Stimulated activated CD8-positive, alpha-beta memory T cell treated with anti-CD3 and anti-CD28 coated beads, Interleukin-15, amount 100 ng/mL, for 48 hours (primary cell): ENCODE measurements around the gene PDLIM1.

ENCODE experiments used
- DNase-seq, 2 donors: peaks; one replicate each; pipeline ENCODE4 v3.0.0-alpha.2; 2020; ENCODE audit warnings: low read depth in 2 of 2

The PDLIM1 gene

GRCh38 chr10:95290461-95291364 lies at the start of gene PDLIM1:
TSS of gene PDLIM1 (minus strand) at chr10:95291003. CDS start at chr10:95290915, 88 bp downstream.
- no peak for DNase-seq

- no peak for DNase-seq
These were observed 49.1 kb upstream of the PDLIM1 start for GRCh38 chr10:95339863-95340262.

- DNase-seq, result no peak
These were observed 46.8 kb upstream of the PDLIM1 start for GRCh38 chr10:95337423-95338160.

GRCh38 chr10:95336702-95337101 lies 45.9 kb upstream of the PDLIM1 start:
- DNase-seq, result no peak

GRCh38 chr10:95335933-95336699 lies 45.3 kb upstream of the PDLIM1 start:
- DNase-seq, result no peak

GRCh38 chr10:95334805-95335144 lies 44.0 kb upstream of the PDLIM1 start:
- DNase-seq, result no peak

GRCh38 chr10:95333997-95334804 lies 43.4 kb upstream of the PDLIM1 start:
- DNase-seq, result no peak

GRCh38 chr10:95332666-95333249 lies 42.0 kb upstream of the PDLIM1 start:
- DNase-seq, result no peak

- no peak for DNase-seq
These were observed 40.9 kb upstream of the PDLIM1 start for GRCh38 chr10:95331596-95332130.

GRCh38 chr10:95330966-95331453 lies 40.2 kb upstream of the PDLIM1 start:
- DNase-seq, result no peak

- DNase-seq, result no peak
These were observed 38.5 kb upstream of the PDLIM1 start for GRCh38 chr10:95329296-95329695.

- no peak for DNase-seq
These were observed 37.2 kb upstream of the PDLIM1 start for GRCh38 chr10:95328013-95328412.

GRCh38 chr10:95327367-95327766 lies 36.6 kb upstream of the PDLIM1 start:
- DNase-seq, result no peak

- no peak for DNase-seq
These were observed 35.6 kb upstream of the PDLIM1 start for GRCh38 chr10:95326396-95326795.

GRCh38 chr10:95325863-95326262 lies 35.1 kb upstream of the PDLIM1 start:
- no peak for DNase-seq

GRCh38 chr10:95324436-95325268 lies 33.8 kb upstream of the PDLIM1 start:
- DNase-seq, result no peak

GRCh38 chr10:95321554-95322301 lies 30.9 kb upstream of the PDLIM1 start:
- DNase-seq, result no peak

- DNase-seq, result no peak
These were observed 28.4 kb upstream of the PDLIM1 start for GRCh38 chr10:95319239-95319638.

GRCh38 chr10:95315509-95315908 lies 24.7 kb upstream of the PDLIM1 start:
- DNase-seq, result no peak
